ENCODE results near the gene ITPRIP. TPM values are rescaled to one million over a fixed set of nuclear protein-coding genes. Genes with fewer than 3 reads are reported as not detected.

ITPRIP gene
- total RNA-seq, 6 experiments from 2014 or later = 2.9 to 9.7 (median 7.7) TPM

- DNase-seq (no peak), ATAC-seq (no peak)
- intact Hi-C loops (cut with DNase I) = no loop called here
- Histone ChIP-seq H3K4me3 (no peak overlapping the region), H3K27ac (no peak overlapping the region), H3K36me3 (peaks cover 0 to 21% (median 2%) of the 10 kb centered on the region in 4 donors), H3K27me3 (no peaks in the 10 kb centered on the region), H3K9me3 (no peaks in the 10 kb centered on the region), H3K4me1 (peaks cover 0 to 5% (median 2%) of the 10 kb centered on the region in 4 donors)
- no peak for TF ChIP-seq POLR2A (IDR thresholded peaks at IDR 0.05)
- TF ChIP-seq, protein P1, sequence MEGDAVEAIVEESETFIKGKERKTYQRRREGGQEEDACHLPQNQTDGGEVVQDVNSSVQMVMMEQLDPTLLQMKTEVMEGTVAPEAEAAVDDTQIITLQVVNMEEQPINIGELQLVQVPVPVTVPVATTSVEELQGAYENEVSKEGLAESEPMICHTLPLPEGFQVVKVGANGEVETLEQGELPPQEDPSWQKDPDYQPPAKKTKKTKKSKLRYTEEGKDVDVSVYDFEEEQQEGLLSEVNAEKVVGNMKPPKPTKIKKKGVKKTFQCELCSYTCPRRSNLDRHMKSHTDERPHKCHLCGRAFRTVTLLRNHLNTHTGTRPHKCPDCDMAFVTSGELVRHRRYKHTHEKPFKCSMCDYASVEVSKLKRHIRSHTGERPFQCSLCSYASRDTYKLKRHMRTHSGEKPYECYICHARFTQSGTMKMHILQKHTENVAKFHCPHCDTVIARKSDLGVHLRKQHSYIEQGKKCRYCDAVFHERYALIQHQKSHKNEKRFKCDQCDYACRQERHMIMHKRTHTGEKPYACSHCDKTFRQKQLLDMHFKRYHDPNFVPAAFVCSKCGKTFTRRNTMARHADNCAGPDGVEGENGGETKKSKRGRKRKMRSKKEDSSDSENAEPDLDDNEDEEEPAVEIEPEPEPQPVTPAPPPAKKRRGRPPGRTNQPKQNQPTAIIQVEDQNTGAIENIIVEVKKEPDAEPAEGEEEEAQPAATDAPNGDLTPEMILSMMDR (IDR thresholded peaks at IDR 0.05) = no peak
- WGBS (ENCODE audit: insufficient coverage, low coverage, low lambda C conversion rate, missing lambda C conversion rate) = 89% methylated on average over 7 of the region's 43 CpGs
These were observed 23.4 kb downstream of the ITPRIP start for GRCh38 chr10:104314591-104315485.

DNA sequence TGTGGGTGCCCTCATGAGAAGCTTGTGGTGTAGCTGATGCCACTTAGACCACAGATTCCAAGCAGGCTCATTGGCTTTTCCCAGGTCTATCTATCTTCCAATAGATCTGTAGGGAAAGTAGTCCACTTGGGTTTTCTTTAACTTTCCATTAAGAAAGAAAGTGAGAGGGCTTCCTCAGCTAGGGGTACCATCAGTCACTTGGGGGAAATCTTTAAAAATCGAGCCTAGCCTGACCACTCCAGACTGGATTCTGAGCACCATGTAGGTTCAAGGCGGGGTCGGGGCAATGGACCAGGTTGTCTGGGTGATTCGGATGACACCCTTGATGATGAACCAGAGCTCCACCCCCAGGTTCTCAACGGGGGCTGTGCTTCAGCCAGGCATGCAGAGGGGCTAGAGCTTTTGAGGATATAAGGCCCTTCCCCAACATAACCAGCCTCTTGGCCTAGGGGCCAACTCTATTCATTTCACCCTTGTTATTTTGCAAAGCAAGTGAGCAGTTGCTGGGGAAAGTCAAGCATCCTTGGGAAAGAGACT is 27.0 kb downstream of the ITPRIP start:
- H3K9me3 ChIP-seq = no peaks in the 10 kb centered on the region
- peaks cover 0 to 9% (median 2%) of the 10 kb centered on the region in 4 donors for H3K4me1 ChIP-seq
- no peak overlapping the region for H3K27ac ChIP-seq
- peaks cover 0 to 21% (median 2%) of the 10 kb centered on the region in 4 donors for H3K36me3 ChIP-seq
- intact Hi-C loops (cut with DNase I) = no loop called here
- DNase-seq (no peak), ATAC-seq (no peak)
- TF ChIP-seq POLR2A (IDR thresholded peaks at IDR 0.05) = no peak
- TF ChIP-seq, protein P1 (IDR thresholded peaks at IDR 0.05) = no peak
- 79% methylated on average over 2 of the region's 5 CpGs for WGBS (ENCODE audit: insufficient coverage, low coverage, low lambda C conversion rate, missing lambda C conversion rate)
- no peaks in the 10 kb centered on the region for H3K27me3 ChIP-seq
- H3K4me3 ChIP-seq = no peak overlapping the region

DNA sequence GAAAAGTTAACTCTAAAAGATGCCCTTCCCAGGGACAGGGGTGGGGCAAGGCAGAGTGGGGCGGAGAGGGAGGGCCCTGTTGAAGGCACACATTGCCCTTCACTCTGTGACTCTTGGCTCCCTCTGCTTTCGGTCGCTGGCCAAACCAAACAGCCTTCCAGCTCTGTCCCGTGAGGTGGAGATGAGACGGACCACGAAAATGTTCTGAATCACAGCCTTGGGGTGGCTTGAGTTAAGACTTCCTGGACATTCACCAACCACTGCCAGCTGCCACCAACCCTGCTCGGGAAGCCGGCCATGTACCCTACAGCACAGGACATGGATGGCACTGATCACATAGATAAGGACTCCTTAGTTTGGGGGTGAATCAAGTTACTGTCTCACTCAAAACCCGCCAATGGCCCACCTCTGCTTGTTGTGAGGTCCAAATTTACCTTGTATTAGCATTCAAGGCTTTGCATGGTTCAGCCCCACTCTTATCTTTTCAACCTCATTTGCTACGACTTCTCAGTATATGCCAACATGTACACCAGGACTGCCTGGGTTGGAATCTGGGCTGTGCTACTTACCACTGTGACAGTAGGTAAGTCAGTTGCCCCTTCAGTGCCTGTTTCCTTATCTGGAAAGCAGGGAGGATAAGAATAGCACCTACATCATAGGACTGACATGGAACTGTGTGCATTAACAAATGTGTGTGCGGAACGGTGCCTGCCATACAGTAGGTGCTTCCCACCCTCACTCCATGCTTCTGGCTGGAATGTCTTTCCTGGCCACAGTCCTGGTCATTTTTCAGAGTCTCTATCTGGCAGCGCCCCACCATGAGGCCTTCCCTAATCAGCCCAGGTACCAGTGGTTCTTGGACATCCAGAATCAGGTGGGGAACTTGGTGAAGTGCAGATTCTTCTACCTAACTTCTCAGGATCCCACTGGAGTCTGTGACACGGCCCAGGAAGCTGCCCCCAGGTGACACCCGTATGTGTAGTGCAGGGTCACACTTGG is 28.0 kb downstream of the ITPRIP start:
- DNase-seq = peak; percentile 56 to 75 (median 75)
- peaks cover 0 to 9% (median 2%) of the 10 kb centered on the region in 4 donors for H3K4me1 ChIP-seq
- no peak for TF ChIP-seq POLR2A (IDR thresholded peaks at IDR 0.05)
- TF ChIP-seq, protein P1 (IDR thresholded peaks at IDR 0.05) = no peak
- WGBS (ENCODE audit: insufficient coverage, low coverage, low lambda C conversion rate, missing lambda C conversion rate) = 39% methylated on average over 10 of the region's 15 CpGs
- no peak overlapping the region for H3K4me3 ChIP-seq
- H3K27me3 ChIP-seq = no peaks in the 10 kb centered on the region
- no peak overlapping the region for H3K27ac ChIP-seq
- intact Hi-C loops (cut with DNase I) = loop anchor here (5.0 kb wide), 1 partner anchor 37 kb away; no protein-coding TSS in a partner anchor
- no peaks in the 10 kb centered on the region for H3K9me3 ChIP-seq
- peak; percentile 65 to 87 (median 84) for ATAC-seq
- peaks cover 0 to 18% (median 2%) of the 10 kb centered on the region in 4 donors for H3K36me3 ChIP-seq

- peaks cover 0 to 7% (median 0%) of the 10 kb centered on the region in 4 donors for H3K36me3 ChIP-seq
- no peaks in the 10 kb centered on the region for H3K27me3 ChIP-seq
- H3K4me3 ChIP-seq = no peak overlapping the region
- ATAC-seq = no peak
- intact Hi-C loops (cut with DNase I) = loop anchor here (5.0 kb wide), 1 partner anchor 39 kb away; no protein-coding TSS in a partner anchor
- H3K27ac ChIP-seq = no peak overlapping the region
- H3K4me1 ChIP-seq = peaks cover 0 to 9% (median 2%) of the 10 kb centered on the region in 4 donors
- 83% methylated on average over 4 of the region's 4 CpGs for WGBS (ENCODE audit: insufficient coverage, low coverage, low lambda C conversion rate, missing lambda C conversion rate)
- no peaks in the 10 kb centered on the region for H3K9me3 ChIP-seq
- no peak for TF ChIP-seq POLR2A (IDR thresholded peaks at IDR 0.05)
- TF ChIP-seq, protein P1 (IDR thresholded peaks at IDR 0.05) = no peak
- DNase-seq = no peak
These were observed 29.8 kb downstream of the ITPRIP start for GRCh38 chr10:104308439-104308903.
